Endothelial cell (in vitro differentiated cells): ENCODE measurements around the gene ACVRL1. TPM values are rescaled to one million over a fixed set of nuclear protein-coding genes. Genes with fewer than 3 reads are reported as not detected.

Experiments
- DNase-seq: peaks from one replicate; pipeline ENCODE4 v3.0.0; 2021; ENCODE audit warnings: low spot score
- H3K27ac Mint-ChIP-seq: one replicate; pipeline ENCODE4 v1.8.0; 2021; ENCODE audit warnings: mixed read lengths, inconsistent platforms; ENCODE audit not compliant: unreplicated experiment
- H3K27me3 Mint-ChIP-seq: one replicate; pipeline ENCODE4 v1.8.0; 2021; ENCODE audit warnings: mild to moderate bottlenecking, moderate library complexity, mixed read lengths, inconsistent platforms; ENCODE audit not compliant: unreplicated experiment
- H3K36me3 Mint-ChIP-seq: one replicate; pipeline ENCODE4 v1.8.0; 2021; ENCODE audit warnings: mild to moderate bottlenecking, low read depth, mixed read lengths, inconsistent platforms; ENCODE audit not compliant: unreplicated experiment
- H3K4me1 Mint-ChIP-seq: one replicate; pipeline ENCODE4 v1.8.0; 2021; ENCODE audit warnings: mild to moderate bottlenecking, mixed read lengths, inconsistent platforms; ENCODE audit not compliant: unreplicated experiment
- H3K4me3 Mint-ChIP-seq: one replicate; pipeline ENCODE4 v1.8.0; 2021; ENCODE audit warnings: mild to moderate bottlenecking, mixed read lengths, inconsistent platforms; ENCODE audit not compliant: unreplicated experiment
- H3K9me3 Mint-ChIP-seq: one replicate; pipeline ENCODE4 v1.8.0; 2021; ENCODE audit warnings: mixed read lengths, inconsistent platforms; ENCODE audit not compliant: unreplicated experiment
- total RNA-seq: library from RNA; stranded (reverse); fragmentation: NEBNext Ultra II Directional; extraction: Animal tissue kit (Norgen Biotek cat#: 25700); gene quantifications from one replicate; pipeline ENCODE4 v1.2.1, GENCODE V29; 2021; ENCODE audit not compliant: unreplicated experiment
- TF ChIP-seq, protein P1 (sequence below): fragments of 200-600 bp; sonication (generic); IDR thresholded peaks from one replicate; pipeline ENCODE4 v1.5.0; 2021; ENCODE audit warnings: antibody characterized with exemption; ENCODE audit not compliant: unreplicated experiment

The ACVRL1 gene
- total RNA-seq, 1 donor from 2014 or later = 395 TPM

GRCh38 chr12:51941604-51942003, 34.3 kb downstream of the ACVRL1 start:
- no peak overlapping the region for H3K27ac Mint-ChIP-seq
- H3K36me3 Mint-ChIP-seq = peaks cover 15% of the 10 kb centered on the region
- H3K9me3 Mint-ChIP-seq = peaks cover 14% of the 10 kb centered on the region
- DNase-seq = no peak
- H3K4me3 Mint-ChIP-seq = no peak overlapping the region
- H3K4me1 Mint-ChIP-seq = peaks cover 5% of the 10 kb centered on the region
- TF ChIP-seq, protein P1, sequence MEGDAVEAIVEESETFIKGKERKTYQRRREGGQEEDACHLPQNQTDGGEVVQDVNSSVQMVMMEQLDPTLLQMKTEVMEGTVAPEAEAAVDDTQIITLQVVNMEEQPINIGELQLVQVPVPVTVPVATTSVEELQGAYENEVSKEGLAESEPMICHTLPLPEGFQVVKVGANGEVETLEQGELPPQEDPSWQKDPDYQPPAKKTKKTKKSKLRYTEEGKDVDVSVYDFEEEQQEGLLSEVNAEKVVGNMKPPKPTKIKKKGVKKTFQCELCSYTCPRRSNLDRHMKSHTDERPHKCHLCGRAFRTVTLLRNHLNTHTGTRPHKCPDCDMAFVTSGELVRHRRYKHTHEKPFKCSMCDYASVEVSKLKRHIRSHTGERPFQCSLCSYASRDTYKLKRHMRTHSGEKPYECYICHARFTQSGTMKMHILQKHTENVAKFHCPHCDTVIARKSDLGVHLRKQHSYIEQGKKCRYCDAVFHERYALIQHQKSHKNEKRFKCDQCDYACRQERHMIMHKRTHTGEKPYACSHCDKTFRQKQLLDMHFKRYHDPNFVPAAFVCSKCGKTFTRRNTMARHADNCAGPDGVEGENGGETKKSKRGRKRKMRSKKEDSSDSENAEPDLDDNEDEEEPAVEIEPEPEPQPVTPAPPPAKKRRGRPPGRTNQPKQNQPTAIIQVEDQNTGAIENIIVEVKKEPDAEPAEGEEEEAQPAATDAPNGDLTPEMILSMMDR = no peak
- peaks cover 4% of the 10 kb centered on the region for H3K27me3 Mint-ChIP-seq

- DNase-seq = no peak
- peaks cover 5% of the 10 kb centered on the region for H3K4me1 Mint-ChIP-seq
These were observed 34.8 kb downstream of the ACVRL1 start for GRCh38 chr12:51942056-51942455.

GRCh38 chr12:51942501-51943000, 35.2 kb downstream of the ACVRL1 start:
- peaks cover 14% of the 10 kb centered on the region for H3K9me3 Mint-ChIP-seq
- no peak overlapping the region for H3K4me3 Mint-ChIP-seq
- H3K36me3 Mint-ChIP-seq = peaks cover 15% of the 10 kb centered on the region
- TF ChIP-seq, protein P1 = no peak
- peak overlapping the region; percentile 46 for H3K27ac Mint-ChIP-seq
- DNase-seq = no peak
- H3K27me3 Mint-ChIP-seq = peaks cover 4% of the 10 kb centered on the region
- H3K4me1 Mint-ChIP-seq = peaks cover 5% of the 10 kb centered on the region

More at GRCh38 chr12:51942056-51942455, 34.8 kb downstream of the ACVRL1 start:
- Mint-ChIP-seq H3K27ac (no peak overlapping the region), H3K27me3 (peaks cover 4% of the 10 kb centered on the region), H3K4me3 (no peak overlapping the region), H3K36me3 (peaks cover 15% of the 10 kb centered on the region), H3K9me3 (peaks cover 14% of the 10 kb centered on the region)
- TF ChIP-seq, protein P1 = no peak

DNA sequence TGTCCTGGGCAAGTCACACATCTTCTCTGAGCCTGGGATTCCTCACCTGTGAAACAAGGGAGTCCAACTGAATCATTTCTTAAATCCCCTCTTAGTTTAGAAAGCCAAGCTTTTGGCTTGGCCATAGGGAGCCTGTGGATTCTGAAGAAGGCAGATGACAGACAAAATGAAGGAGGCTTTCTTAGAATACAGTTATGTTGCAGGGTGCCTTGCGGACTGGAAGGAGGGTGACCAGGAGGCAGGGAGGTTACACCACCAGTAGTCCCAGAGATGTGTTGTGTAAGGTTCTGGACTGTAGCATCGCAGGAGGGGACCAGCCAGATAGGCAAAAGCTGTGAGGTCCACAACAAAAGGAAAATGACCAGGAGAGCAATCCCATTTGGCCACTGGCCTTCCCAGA, 36.0 kb downstream of the ACVRL1 start:
- Mint-ChIP-seq H3K9me3 (peaks cover 14% of the 10 kb centered on the region), H3K27me3 (peaks cover 4% of the 10 kb centered on the region), H3K36me3 (peaks cover 15% of the 10 kb centered on the region), H3K4me3 (no peak overlapping the region), H3K4me1 (peaks cover 5% of the 10 kb centered on the region), H3K27ac (no peak overlapping the region)
- no peak for DNase-seq
- TF ChIP-seq, protein P1 = no peak

DNA sequence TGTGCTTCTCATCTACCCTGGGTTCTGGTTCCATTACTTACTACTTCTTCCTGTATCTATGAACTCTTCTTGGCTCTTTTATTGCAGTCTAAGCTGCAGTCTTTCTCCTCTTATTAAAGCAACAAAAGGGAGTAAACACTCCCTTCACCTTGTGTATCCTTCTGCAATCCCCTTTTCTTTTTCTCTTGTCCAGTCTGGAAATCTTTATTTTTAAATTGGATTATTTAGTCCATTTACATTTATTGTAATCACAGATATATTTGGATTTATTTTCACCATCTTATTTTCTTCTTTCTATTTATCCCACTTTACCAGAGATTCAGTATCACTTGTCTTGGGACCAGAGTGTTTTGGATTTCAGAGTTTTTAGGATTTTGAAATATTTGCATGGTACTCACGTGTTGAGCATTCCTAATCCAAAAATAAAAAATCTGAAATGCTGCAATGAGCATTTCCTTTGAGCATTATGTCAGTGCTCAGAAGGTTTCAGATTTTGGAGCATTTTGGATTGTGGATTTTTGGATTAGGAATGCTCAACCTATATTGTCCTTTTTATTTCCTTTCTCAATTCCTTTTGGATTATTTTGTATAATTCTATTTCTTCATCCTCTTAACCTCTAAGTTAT, 37.4 kb downstream of the ACVRL1 start:
- H3K4me3 Mint-ChIP-seq = peak overlapping the region; percentile 48
- TF ChIP-seq, protein P1 = no peak
- H3K36me3 Mint-ChIP-seq = peaks cover 17% of the 10 kb centered on the region
- H3K9me3 Mint-ChIP-seq = peaks cover 14% of the 10 kb centered on the region
- peaks cover 5% of the 10 kb centered on the region for H3K4me1 Mint-ChIP-seq
- peaks cover 4% of the 10 kb centered on the region for H3K27me3 Mint-ChIP-seq
- H3K27ac Mint-ChIP-seq = no peak overlapping the region
- no peak for DNase-seq
